ENCODE results near the gene CPLX1. TPM values are rescaled to one million over a fixed set of nuclear protein-coding genes. Genes with fewer than 3 reads are reported as not detected.
"Not testable (repeated sequence)": the region's sequence is repeated elsewhere in the genome, so short reads cannot be mapped to it uniquely, and the experiment has no call there.

The CPLX1 gene
- total RNA-seq, 2 experiments from 2014 or later, result 1.5 TPM

- intact Hi-C loops (cut with DNase I, micrococcal nuclease), result no loop called here
- Mint-ChIP-seq H3K9me3 (no peaks in the 10 kb centered on the region), H3K27me3 (no peaks in the 10 kb centered on the region), H3K4me3 (no peak overlapping the region), H3K27ac (no peak overlapping the region), H3K36me3 (ENCODE audit: low read depth) (peaks cover 44% of the 10 kb centered on the region), H3K4me1 (ENCODE audit: low read depth) (peaks cover 11% of the 10 kb centered on the region)
- Histone ChIP-seq H3K4me3 (ENCODE audit: low read length) (no peak overlapping the region), H3K4me1 (ENCODE audit: insufficient read depth, low read length) (peaks cover 9% of the 10 kb centered on the region), H3K36me3 (ENCODE audit: insufficient read depth, low read length) (peaks cover 30% of the 10 kb centered on the region), H3K27ac (ENCODE audit: low read depth in 1 of 2, low read length in 2 of 2) (no peak overlapping the region), H3K27me3 (ENCODE audit: control insufficient read depth in 1 of 2, insufficient read depth in 2 of 2, low read length in 2 of 2) (no peaks in the 10 kb centered on the region), H3K9me3 (ENCODE audit: control insufficient read depth in 1 of 2, insufficient read depth in 1 of 2, low read length in 2 of 2) (no peaks in the 10 kb centered on the region)
- ATAC-seq (ENCODE audit: poor library complexity), result no peak
- TF ChIP-seq CTCF (IDR thresholded peaks at IDR 0.05), result no peak
- CTCF ChIA-PET, result interaction anchor here (0.8 kb wide), 1 partner anchor 14 kb away, joined by 3 read pairs; no protein-coding TSS in a partner anchor
- no peak for DNase-seq
- POLR2A ChIA-PET, result interaction anchor here (1.8 kb wide), 1 partner anchor 24 kb away, joined by 6 read pairs; no protein-coding TSS in a partner anchor
Measured at GRCh38 chr4:757111-757510, 68.8 kb downstream of the CPLX1 start.

GRCh38 chr4:754221-755120 is 71.5 kb downstream of the CPLX1 start:
- TF ChIP-seq CTCF (IDR thresholded peaks at IDR 0.05), result no peak
- H3K4me1 Mint-ChIP-seq (ENCODE audit: low read depth), result peaks cover 4% of the 10 kb centered on the region
- Histone ChIP-seq H3K27me3 (ENCODE audit: control insufficient read depth in 1 of 2, insufficient read depth in 2 of 2, low read length in 2 of 2) (no peaks in the 10 kb centered on the region), H3K36me3 (ENCODE audit: insufficient read depth, low read length) (peaks cover 29% of the 10 kb centered on the region), H3K9me3 (ENCODE audit: control insufficient read depth in 1 of 2, insufficient read depth in 1 of 2, low read length in 2 of 2) (no peaks in the 10 kb centered on the region), H3K27ac (ENCODE audit: low read depth in 1 of 2, low read length in 2 of 2) (no peak overlapping the region), H3K4me1 (ENCODE audit: insufficient read depth, low read length) (peaks cover 4% of the 10 kb centered on the region), H3K4me3 (ENCODE audit: low read length) (no peak overlapping the region)
- no peaks in the 10 kb centered on the region for H3K9me3 Mint-ChIP-seq
- intact Hi-C loops (cut with DNase I, micrococcal nuclease), result no loop called here
- no peaks in the 10 kb centered on the region for H3K27me3 Mint-ChIP-seq
- no peak overlapping the region for H3K27ac Mint-ChIP-seq
- ChIA-PET POLR2A (interaction anchor here (1.7 kb wide), 1 partner anchor 12 kb away, joined by 5 read pairs; no protein-coding TSS in a partner anchor), CTCF (interaction anchor here (1.0 kb wide), 1 partner anchor 12 kb away, joined by 4 read pairs; no protein-coding TSS in a partner anchor)
- DNase-seq (no peak), ATAC-seq (ENCODE audit: poor library complexity) (no peak)
- peaks cover 32% of the 10 kb centered on the region for H3K36me3 Mint-ChIP-seq (ENCODE audit: low read depth)
- no peak overlapping the region for H3K4me3 Mint-ChIP-seq

GRCh38 chr4:753186-753585 is 72.7 kb downstream of the CPLX1 start:
- H3K27ac Mint-ChIP-seq; H3K27me3 ChIP-seq (ENCODE audit: control insufficient read depth in 1 of 2, insufficient read depth in 2 of 2, low read length in 2 of 2); H3K27me3 Mint-ChIP-seq; H3K4me3 Mint-ChIP-seq; intact Hi-C loops (cut with DNase I, micrococcal nuclease); H3K4me1 Mint-ChIP-seq (ENCODE audit: low read depth); H3K9me3 ChIP-seq (ENCODE audit: control insufficient read depth in 1 of 2, insufficient read depth in 1 of 2, low read length in 2 of 2); H3K9me3 Mint-ChIP-seq; ATAC-seq (ENCODE audit: poor library complexity); H3K27ac ChIP-seq (ENCODE audit: low read depth in 1 of 2, low read length in 2 of 2); H3K4me1 ChIP-seq (ENCODE audit: insufficient read depth, low read length); DNase-seq; H3K4me3 ChIP-seq (ENCODE audit: low read length): not testable (repeated sequence)
- peaks cover 33% of the 10 kb centered on the region for H3K36me3 ChIP-seq (ENCODE audit: insufficient read depth, low read length)
- peaks cover 41% of the 10 kb centered on the region for H3K36me3 Mint-ChIP-seq (ENCODE audit: low read depth)
- ChIA-PET POLR2A (interaction anchor here (1.7 kb wide), 1 partner anchor 10 kb away, joined by 5 read pairs; no protein-coding TSS in a partner anchor), CTCF (interaction anchor here (1.0 kb wide), 1 partner anchor 11 kb away, joined by 4 read pairs; no protein-coding TSS in a partner anchor)

All from CD4-positive, alpha-beta T cell (primary cell).